ENCODE data around the gene ARSG. TPM values are rescaled to one million over a fixed set of nuclear protein-coding genes. Genes with fewer than 3 reads are reported as not detected.
"Not testable (repeated sequence)": the region's sequence is repeated elsewhere in the genome, so short reads cannot be mapped to it uniquely, and the experiment has no call there.

ARSG gene
- total RNA-seq, 6 donors from 2014 or later = 3.6 to 16.8 (median 7.7) TPM

GRCh38 chr17:68353111-68353521, 61.8 kb downstream of the ARSG start:
- Histone ChIP-seq H3K27me3 (no peaks in the 10 kb centered on the region), H3K36me3 (no peaks in the 10 kb centered on the region), H3K4me3 (no peak overlapping the region), H3K4me1 (peaks cover 0 to 4% (median 0%) of the 10 kb centered on the region in 4 donors), H3K9me3 (no peaks in the 10 kb centered on the region), H3K27ac (no peak overlapping the region)
- ATAC-seq (ENCODE audit: low FRiP score in 2 of 2) (no peak), DNase-seq (no peak)
- TF ChIP-seq EP300 (IDR thresholded peaks at IDR 0.05) = no peak
- no peak for TF ChIP-seq POLR2AphosphoS5 (IDR thresholded peaks at IDR 0.05)
- TF ChIP-seq CTCF (IDR thresholded peaks at IDR 0.05) = no peak
- no peak for TF ChIP-seq POLR2A (IDR thresholded peaks at IDR 0.05)
- 78 to 79% methylated on average over 4 of the region's 4 CpGs for WGBS, 2 donors

GRCh38 chr17:68354311-68354710, 63.0 kb downstream of the ARSG start:
- not testable (repeated sequence) for H3K4me3 ChIP-seq; H3K4me1 ChIP-seq; H3K27ac ChIP-seq; H3K36me3 ChIP-seq; DNase-seq; ATAC-seq (ENCODE audit: low FRiP score in 2 of 2); H3K27me3 ChIP-seq; H3K9me3 ChIP-seq
- WGBS, 2 donors = 86 to 88% methylated on average over 2 of the region's 2 CpGs

- H3K27me3 ChIP-seq; ATAC-seq (ENCODE audit: low FRiP score in 2 of 2); H3K4me1 ChIP-seq; DNase-seq; H3K4me3 ChIP-seq; H3K27ac ChIP-seq; H3K9me3 ChIP-seq; H3K36me3 ChIP-seq: not testable (repeated sequence)
- 86 to 92% methylated on average over 5 of the region's 5 CpGs for WGBS, 2 donors
These were observed 63.8 kb downstream of the ARSG start for GRCh38 chr17:68355108-68355507.

DNA sequence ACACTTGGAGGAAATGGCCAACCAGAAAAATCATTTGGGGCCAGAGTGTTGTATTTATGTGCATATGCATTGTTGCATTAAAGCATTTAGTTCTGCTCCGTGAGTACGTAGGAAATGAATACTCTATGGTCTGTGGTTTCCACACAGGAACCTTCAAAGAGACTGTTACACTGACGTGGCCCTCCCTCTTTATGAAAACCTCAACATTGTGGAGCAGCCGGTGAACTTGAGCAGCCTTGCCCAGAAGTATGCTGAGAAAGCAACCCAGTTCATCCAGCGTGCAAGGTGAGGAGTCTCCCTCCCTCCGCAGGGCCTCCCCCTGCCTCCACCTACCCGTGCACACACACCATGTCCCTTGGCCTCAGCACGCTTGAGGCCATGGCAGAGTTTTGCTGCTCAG, 65.2 kb downstream of the ARSG start:
- Histone ChIP-seq H3K36me3 (no peaks in the 10 kb centered on the region), H3K4me3 (no peak overlapping the region), H3K9me3 (no peaks in the 10 kb centered on the region), H3K4me1 (peaks cover 0 to 4% (median 0%) of the 10 kb centered on the region in 4 donors), H3K27me3 (no peaks in the 10 kb centered on the region), H3K27ac (peak overlapping the region in 2 of 4 donors; percentile 42 to 46)
- no peak for TF ChIP-seq CTCF (IDR thresholded peaks at IDR 0.05)
- TF ChIP-seq POLR2A (IDR thresholded peaks at IDR 0.05) = peak in 1 of 4 donors; percentile 16
- WGBS, 2 donors = 74 to 81% methylated on average over 8 of the region's 8 CpGs
- ATAC-seq (ENCODE audit: low FRiP score in 2 of 2) (no peak), DNase-seq (peak in 1 of 2 donors; percentile 42)

GRCh38 chr17:68356949-68357455, 65.7 kb downstream of the ARSG start:
- Histone ChIP-seq H3K9me3 (no peaks in the 10 kb centered on the region), H3K36me3 (no peaks in the 10 kb centered on the region), H3K4me3 (no peak overlapping the region), H3K27me3 (no peaks in the 10 kb centered on the region), H3K4me1 (peaks cover 0 to 4% (median 0%) of the 10 kb centered on the region in 4 donors), H3K27ac (peak overlapping the region in 2 of 4 donors; percentile 42 to 46)
- ATAC-seq (ENCODE audit: low FRiP score in 2 of 2) (no peak), DNase-seq (no peak)
- whole genome bisulfite sequencing, 2 donors = 79 to 88% methylated on average over 3 of the region's 3 CpGs
- TF ChIP-seq CTCF (IDR thresholded peaks at IDR 0.05) (no peak), POLR2AphosphoS5 (IDR thresholded peaks at IDR 0.05) (no peak), EP300 (IDR thresholded peaks at IDR 0.05) (no peak), POLR2A (IDR thresholded peaks at IDR 0.05) (no peak)

GRCh38 chr17:68357886-68358285, 66.6 kb downstream of the ARSG start:
- TF ChIP-seq CTCF (IDR thresholded peaks at IDR 0.05) = no peak
- no peak for TF ChIP-seq POLR2A (IDR thresholded peaks at IDR 0.05)
- no peak for TF ChIP-seq EP300 (IDR thresholded peaks at IDR 0.05)
- no peak for TF ChIP-seq POLR2AphosphoS5 (IDR thresholded peaks at IDR 0.05)
- Histone ChIP-seq H3K27me3 (no peaks in the 10 kb centered on the region), H3K4me3 (no peak overlapping the region), H3K4me1 (peaks cover 0 to 4% (median 0%) of the 10 kb centered on the region in 4 donors), H3K36me3 (no peaks in the 10 kb centered on the region), H3K27ac (no peak overlapping the region), H3K9me3 (no peaks in the 10 kb centered on the region)
- DNase-seq = no peak
- ATAC-seq (ENCODE audit: low FRiP score in 2 of 2) = no peak
- 91 to 93% methylated on average over 4 of the region's 4 CpGs for WGBS, 2 donors
